CD4-positive, alpha-beta T cell treated with Interleukin-2 at 100 ng/mL for 4 hours (primary cell): Measurements from ENCODE around the gene B4GALT5.
"Not testable (repeated sequence)": the region's sequence is repeated elsewhere in the genome, so short reads cannot be mapped to it uniquely, and the experiment has no call there.

Source experiments
- DNase-seq: peaks from one replicate; pipeline ENCODE4 v3.0.0-alpha.2; 2020; ENCODE audit warnings: low spot score

The B4GALT5 gene

GRCh38 chr20:49679634-49680033 lies 34.0 kb downstream of the B4GALT5 start:
- DNase-seq, result no peak

GRCh38 chr20:49677777-49678758 lies 35.6 kb downstream of the B4GALT5 start:
- DNase-seq, result no peak

- peak; percentile 88 for DNase-seq
Measured at GRCh38 chr20:49676581-49677291, 36.9 kb downstream of the B4GALT5 start.

GRCh38 chr20:49675368-49676151 lies 38.1 kb downstream of the B4GALT5 start:
- no peak for DNase-seq

GRCh38 chr20:49674383-49675352 lies 39.0 kb downstream of the B4GALT5 start:
- no peak for DNase-seq

- no peak for DNase-seq
Measured at GRCh38 chr20:49672096-49672664, 41.5 kb downstream of the B4GALT5 start.

- DNase-seq, result no peak
Measured at GRCh38 chr20:49671433-49671832, 42.2 kb downstream of the B4GALT5 start.

GRCh38 chr20:49669601-49670189 lies 44.0 kb downstream of the B4GALT5 start:
- DNase-seq, result peak; percentile 45

GRCh38 chr20:49668878-49669195 lies 44.8 kb downstream of the B4GALT5 start:
- DNase-seq, result not testable (repeated sequence)

GRCh38 chr20:49668181-49668877 lies 45.3 kb downstream of the B4GALT5 start:
- DNase-seq, result peak; percentile 76

- no peak for DNase-seq
Measured at GRCh38 chr20:49666911-49667310, 46.8 kb downstream of the B4GALT5 start.

GRCh38 chr20:49665796-49666195 lies 47.9 kb downstream of the B4GALT5 start:
- no peak for DNase-seq

GRCh38 chr20:49664612-49665313 lies 48.9 kb downstream of the B4GALT5 start:
- DNase-seq, result no peak

GRCh38 chr20:49663112-49663511 lies 50.6 kb downstream of the B4GALT5 start:
- DNase-seq, result no peak

- DNase-seq, result peak; percentile 31
Measured at GRCh38 chr20:49661560-49662329, 51.9 kb downstream of the B4GALT5 start.

GRCh38 chr20:49660912-49661311 lies 52.8 kb downstream of the B4GALT5 start:
- no peak for DNase-seq

- DNase-seq, result no peak
Measured at GRCh38 chr20:49659056-49659455, 54.6 kb downstream of the B4GALT5 start.

GRCh38 chr20:49658508-49658907 lies 55.2 kb downstream of the B4GALT5 start:
- no peak for DNase-seq
